NB4 (cell line): Measurements from ENCODE around the gene MEX3A.

Experiments used
- POLR2A ChIP-seq: IDR thresholded peaks from 2 replicates; pipeline ENCODE4 v1.6.1; 2011; ENCODE audit warnings: mild to moderate bottlenecking; ENCODE audit not compliant: insufficient read length; ENCODE audit errors: extremely low read depth
- TF ChIP-seq, protein P1 (sequence below): IDR thresholded peaks from one replicate; pipeline ENCODE4 v1.5.1; 2012; ENCODE audit warnings: low read depth, low read length

DNA sequence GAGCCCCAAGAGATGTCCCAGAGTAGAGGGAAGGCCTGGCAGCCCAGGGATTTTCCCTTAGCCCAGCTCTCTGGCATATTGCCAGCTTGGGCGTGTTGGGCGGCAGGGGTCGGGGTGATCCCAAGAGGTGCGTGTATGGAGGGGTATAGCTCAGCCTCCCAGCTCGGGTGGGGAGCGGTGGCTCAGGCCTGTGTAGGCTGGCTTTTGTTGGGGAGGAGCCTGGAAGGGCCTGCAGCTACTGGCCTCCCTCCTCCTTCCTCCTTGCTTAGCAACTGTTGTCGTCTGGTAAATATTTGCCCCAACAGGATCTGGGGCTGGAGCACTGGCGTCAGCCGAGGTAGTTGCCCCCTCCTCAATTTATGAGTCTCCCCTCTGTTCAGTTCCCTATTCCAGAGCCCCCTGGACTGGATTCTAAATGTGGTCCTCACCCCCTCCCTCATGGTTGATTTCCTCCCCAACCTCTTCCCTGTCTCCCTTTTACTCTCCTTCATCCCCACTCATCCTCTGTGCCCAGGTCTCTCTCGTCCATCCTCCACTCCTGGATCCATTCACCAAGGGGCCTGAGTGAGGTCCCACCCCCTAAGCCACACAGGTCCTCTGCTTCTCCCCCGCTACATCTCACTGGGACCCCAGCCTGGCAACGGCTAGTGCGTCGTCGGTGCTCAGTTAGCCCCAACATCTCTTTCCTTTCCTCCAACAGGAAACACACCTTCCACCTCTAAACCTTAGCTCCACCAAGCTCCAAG is 22.0 kb upstream of the MEX3A start:
- TF ChIP-seq, protein P1, sequence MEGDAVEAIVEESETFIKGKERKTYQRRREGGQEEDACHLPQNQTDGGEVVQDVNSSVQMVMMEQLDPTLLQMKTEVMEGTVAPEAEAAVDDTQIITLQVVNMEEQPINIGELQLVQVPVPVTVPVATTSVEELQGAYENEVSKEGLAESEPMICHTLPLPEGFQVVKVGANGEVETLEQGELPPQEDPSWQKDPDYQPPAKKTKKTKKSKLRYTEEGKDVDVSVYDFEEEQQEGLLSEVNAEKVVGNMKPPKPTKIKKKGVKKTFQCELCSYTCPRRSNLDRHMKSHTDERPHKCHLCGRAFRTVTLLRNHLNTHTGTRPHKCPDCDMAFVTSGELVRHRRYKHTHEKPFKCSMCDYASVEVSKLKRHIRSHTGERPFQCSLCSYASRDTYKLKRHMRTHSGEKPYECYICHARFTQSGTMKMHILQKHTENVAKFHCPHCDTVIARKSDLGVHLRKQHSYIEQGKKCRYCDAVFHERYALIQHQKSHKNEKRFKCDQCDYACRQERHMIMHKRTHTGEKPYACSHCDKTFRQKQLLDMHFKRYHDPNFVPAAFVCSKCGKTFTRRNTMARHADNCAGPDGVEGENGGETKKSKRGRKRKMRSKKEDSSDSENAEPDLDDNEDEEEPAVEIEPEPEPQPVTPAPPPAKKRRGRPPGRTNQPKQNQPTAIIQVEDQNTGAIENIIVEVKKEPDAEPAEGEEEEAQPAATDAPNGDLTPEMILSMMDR = no peak
- no peak for TF ChIP-seq POLR2A
